HEK293 (cell line): ENCODE results near the gene SORCS3.

Experiments used
- CTCF ChIA-PET: fragments of 350-600 bp; formaldehyde crosslinking; extraction: SDS; loops from one replicate; lab custom pipeline; 2021; ENCODE audit warnings: antibody characterized with exemption; lab: Yijun Ruan, JAX
- POLR2A ChIA-PET: fragments of 300-600 bp; formaldehyde crosslinking; extraction: SDS; loops from one replicate; lab custom pipeline; 2020; ENCODE audit warnings: antibody characterized with exemption, inconsistent platforms; lab: Yijun Ruan, JAX
- H3K27ac ChIP-seq: fragments of 200-500 bp; sonication (Bioruptor generic); 2 replicates; pipeline ENCODE4 v1.5.1; 2014; ENCODE audit warnings: low read depth, low read length, control low read depth, inconsistent platforms; ENCODE audit errors: extremely low read depth
- H3K36me3 ChIP-seq, 2 experiments: fragments of 200-500 bp in 1 of 2; sonication (Bioruptor generic) in 1 of 2; 1 replicate in 1 of 2; 2 replicates in 1 of 2; pipeline ENCODE4 v1.5.1; 2014 to 2017; ENCODE audit warnings: inconsistent platforms in 2 of 2, low read length in 2 of 2; ENCODE audit not compliant: control insufficient read depth in 2 of 2, insufficient read depth in 1 of 2
- H3K4me1 ChIP-seq: fragments of 200-500 bp; sonication (Bioruptor generic); 2 replicates; pipeline ENCODE4 v1.5.1; 2014; ENCODE audit warnings: mild to moderate bottlenecking, low read length, inconsistent platforms; ENCODE audit not compliant: control insufficient read depth, insufficient read depth
- H3K4me3 ChIP-seq: 2 replicates; pipeline ENCODE4 v1.5.1; 2011; ENCODE audit warnings: low read depth, mild to moderate bottlenecking, control low read depth, low read length, moderate library complexity
- H3K9me3 ChIP-seq: fragments of 200-500 bp; sonication (Bioruptor generic); 2 replicates; pipeline ENCODE4 v1.5.1; 2014; ENCODE audit warnings: low read depth, low read length, inconsistent platforms; ENCODE audit not compliant: control insufficient read depth, insufficient read depth
- KLF9 ChIP-seq: fragments of 450-650 bp; formaldehyde crosslinking; IDR thresholded peaks from 2 replicates; pipeline ENCODE4 v1.5.1; 2016; ENCODE audit warnings: missing biosample characterization, missing genetic modification characterization, low read depth
- SP3 ChIP-seq: fragments of 450-650 bp; formaldehyde crosslinking; IDR thresholded peaks from 2 replicates; pipeline ENCODE4 v1.5.1; 2016; ENCODE audit warnings: missing biosample characterization, missing genetic modification characterization
- YY1 ChIP-seq: fragments of 450-650 bp; formaldehyde crosslinking; IDR thresholded peaks from 2 replicates; pipeline ENCODE4 v1.5.1; 2018; ENCODE audit warnings: missing biosample characterization, missing genetic modification characterization
- ZBTB17 ChIP-seq: fragments of 450-650 bp; formaldehyde crosslinking; IDR thresholded peaks from 2 replicates; pipeline ENCODE4 v1.5.1; 2016; ENCODE audit warnings: missing biosample characterization, missing genetic modification characterization
- ZBTB8A ChIP-seq: fragments of 450-650 bp; formaldehyde crosslinking; IDR thresholded peaks from 2 replicates; pipeline ENCODE4 v1.5.1; 2016; ENCODE audit warnings: missing biosample characterization, missing genetic modification characterization
- ZNF157 ChIP-seq: fragments of 450-650 bp; formaldehyde crosslinking; IDR thresholded peaks from 2 replicates; pipeline ENCODE4 v1.5.1; 2016; ENCODE audit warnings: missing biosample characterization, missing genetic modification characterization
- ZNF2 ChIP-seq: fragments of 450-650 bp; formaldehyde crosslinking; IDR thresholded peaks from 2 replicates; pipeline ENCODE4 v1.5.1; 2016; ENCODE audit warnings: missing biosample characterization, missing genetic modification characterization
- ZNF202 ChIP-seq: fragments of 450-650 bp; formaldehyde crosslinking; IDR thresholded peaks from 2 replicates; pipeline ENCODE4 v1.5.1; 2016; ENCODE audit warnings: missing biosample characterization, missing genetic modification characterization, borderline replicate concordance
- ZNF266 ChIP-seq: fragments of 450-650 bp; formaldehyde crosslinking; IDR thresholded peaks from 2 replicates; pipeline ENCODE4 v1.5.1; 2016; ENCODE audit warnings: missing biosample characterization, missing genetic modification characterization, low read depth
- ZNF311 ChIP-seq: fragments of 450-650 bp; formaldehyde crosslinking; IDR thresholded peaks from 2 replicates; pipeline ENCODE4 v1.5.1; 2017; ENCODE audit warnings: missing biosample characterization, missing genetic modification characterization, borderline replicate concordance
- ZNF341 ChIP-seq: fragments of 450-650 bp; formaldehyde crosslinking; IDR thresholded peaks from 2 replicates; pipeline ENCODE4; 2016; ENCODE audit warnings: low read depth, missing biosample characterization, missing genetic modification characterization
- ZNF391 ChIP-seq: fragments of 450-650 bp; formaldehyde crosslinking; IDR thresholded peaks from 2 replicates; pipeline ENCODE4 v1.5.1; 2016; ENCODE audit warnings: low read depth, missing biosample characterization, missing genetic modification characterization, borderline replicate concordance
- TF ChIP-seq, protein P1 (sequence below): fragments of 450-650 bp; formaldehyde crosslinking; IDR thresholded peaks from 2 replicates; pipeline ENCODE4 v1.5.1; 2016; ENCODE audit warnings: missing biosample characterization, missing genetic modification characterization
- TF ChIP-seq, protein P2 (sequence below): fragments of 450-650 bp; formaldehyde crosslinking; IDR thresholded peaks from 2 replicates; pipeline ENCODE4 v1.5.1; 2016; ENCODE audit warnings: missing biosample characterization, missing genetic modification characterization, low read depth
- TF ChIP-seq, protein P3 (sequence below): fragments of 450-650 bp; formaldehyde crosslinking; IDR thresholded peaks from 2 replicates; pipeline ENCODE4 v1.5.1; 2016; ENCODE audit warnings: missing biosample characterization, missing genetic modification characterization
- TF ChIP-seq, protein P4 (sequence below): fragments of 450-650 bp; formaldehyde crosslinking; IDR thresholded peaks from 2 replicates; pipeline ENCODE4 v1.5.1; 2016; ENCODE audit warnings: missing biosample characterization, missing genetic modification characterization

SORCS3 gene

DNA sequence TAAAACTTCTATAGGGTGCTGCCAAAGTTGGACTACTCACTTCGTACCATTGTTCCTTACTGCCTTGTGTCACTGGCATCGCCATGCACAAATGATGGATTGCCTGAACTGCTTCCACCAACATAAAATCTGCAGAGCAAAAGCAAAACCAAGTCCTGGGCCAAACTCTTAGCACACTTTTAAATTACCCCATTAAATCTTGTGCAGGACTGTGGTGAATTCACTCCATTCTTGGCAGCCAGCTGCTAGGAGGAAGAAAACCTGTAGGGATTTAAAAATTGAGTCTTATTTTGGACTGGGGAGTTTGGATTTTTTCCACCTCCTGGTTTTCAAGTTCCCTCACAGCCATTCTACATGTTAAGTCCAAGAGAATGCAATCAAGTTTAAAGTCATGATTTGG is 646.9 kb downstream of the SORCS3 start (continued):
- TF ChIP-seq, protein P1, sequence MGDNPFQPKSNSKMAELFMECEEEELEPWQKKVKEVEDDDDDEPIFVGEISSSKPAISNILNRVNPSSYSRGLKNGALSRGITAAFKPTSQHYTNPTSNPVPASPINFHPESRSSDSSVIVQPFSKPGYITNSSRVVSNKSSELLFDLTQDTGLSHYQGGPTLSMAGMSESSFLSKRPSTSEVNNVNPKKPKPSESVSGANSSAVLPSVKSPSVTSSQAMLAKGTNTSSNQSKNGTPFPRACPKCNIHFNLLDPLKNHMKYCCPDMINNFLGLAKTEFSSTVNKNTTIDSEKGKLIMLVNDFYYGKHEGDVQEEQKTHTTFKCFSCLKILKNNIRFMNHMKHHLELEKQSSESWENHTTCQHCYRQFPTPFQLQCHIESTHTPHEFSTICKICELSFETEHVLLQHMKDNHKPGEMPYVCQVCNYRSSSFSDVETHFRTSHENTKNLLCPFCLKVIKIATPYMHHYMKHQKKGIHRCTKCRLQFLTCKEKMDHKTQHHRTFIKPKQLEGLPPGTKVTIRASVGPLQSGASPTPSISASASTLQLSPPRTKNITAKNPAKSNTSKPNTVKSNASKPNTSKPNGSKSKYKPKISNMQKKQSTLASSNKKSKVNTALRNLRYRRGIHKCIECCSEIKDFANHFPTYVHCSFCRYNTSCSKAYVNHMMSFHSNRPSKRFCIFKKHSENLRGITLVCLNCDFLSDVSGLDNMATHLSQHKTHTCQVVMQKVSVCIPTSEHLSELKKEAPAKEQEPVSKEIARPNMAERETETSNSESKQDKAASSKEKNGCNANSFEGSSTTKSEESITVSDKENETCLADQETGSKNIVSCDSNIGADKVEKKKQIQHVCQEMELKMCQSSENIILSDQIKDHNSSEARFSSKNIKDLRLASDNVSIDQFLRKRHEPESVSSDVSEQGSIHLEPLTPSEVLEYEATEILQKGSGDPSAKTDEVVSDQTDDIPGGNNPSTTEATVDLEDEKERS (tag by site-specific recombination) = no peak
- TF ChIP-seq SP3 (tag by site-specific recombination) = no peak
- TF ChIP-seq, all 188 proteins: peak for 0

DNA sequence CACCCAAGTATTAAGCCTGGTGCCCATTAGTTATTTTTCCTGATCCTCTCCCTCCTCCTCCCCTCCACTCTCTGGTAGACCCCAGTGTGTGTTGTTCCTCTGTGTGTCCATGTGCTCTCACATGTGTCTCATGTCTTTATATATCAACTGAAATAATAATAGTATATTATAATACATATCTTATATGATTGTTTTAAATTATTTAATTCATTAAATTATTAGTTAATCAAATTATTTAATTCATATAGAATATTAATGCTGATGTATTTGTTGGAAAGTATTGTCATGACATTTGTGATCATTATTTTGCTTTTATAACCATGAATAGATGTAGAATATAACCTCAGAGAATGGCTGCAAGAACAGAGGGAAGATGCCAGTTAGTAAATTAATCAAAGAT is 647.5 kb downstream of the SORCS3 start:
- POLR2A ChIA-PET = no interaction called here
- no peaks in the 10 kb centered on the region for H3K4me1 ChIP-seq
- TF ChIP-seq ZNF311 (tag by site-specific recombination) (no peak), ZNF391 (tag by site-specific recombination) (no peak), ZNF341 (tag by site-specific recombination) (no peak), ZBTB8A (tag by site-specific recombination) (no peak), ZNF157 (tag by site-specific recombination) (no peak), ZNF2 (tag by site-specific recombination) (no peak), ZNF202 (tag by site-specific recombination) (no peak), YY1 (tag by site-specific recombination) (no peak), KLF9 (tag by site-specific recombination) (no peak), ZBTB17 (tag by site-specific recombination) (no peak), ZNF266 (tag by site-specific recombination) (no peak)
- TF ChIP-seq, protein P2, sequence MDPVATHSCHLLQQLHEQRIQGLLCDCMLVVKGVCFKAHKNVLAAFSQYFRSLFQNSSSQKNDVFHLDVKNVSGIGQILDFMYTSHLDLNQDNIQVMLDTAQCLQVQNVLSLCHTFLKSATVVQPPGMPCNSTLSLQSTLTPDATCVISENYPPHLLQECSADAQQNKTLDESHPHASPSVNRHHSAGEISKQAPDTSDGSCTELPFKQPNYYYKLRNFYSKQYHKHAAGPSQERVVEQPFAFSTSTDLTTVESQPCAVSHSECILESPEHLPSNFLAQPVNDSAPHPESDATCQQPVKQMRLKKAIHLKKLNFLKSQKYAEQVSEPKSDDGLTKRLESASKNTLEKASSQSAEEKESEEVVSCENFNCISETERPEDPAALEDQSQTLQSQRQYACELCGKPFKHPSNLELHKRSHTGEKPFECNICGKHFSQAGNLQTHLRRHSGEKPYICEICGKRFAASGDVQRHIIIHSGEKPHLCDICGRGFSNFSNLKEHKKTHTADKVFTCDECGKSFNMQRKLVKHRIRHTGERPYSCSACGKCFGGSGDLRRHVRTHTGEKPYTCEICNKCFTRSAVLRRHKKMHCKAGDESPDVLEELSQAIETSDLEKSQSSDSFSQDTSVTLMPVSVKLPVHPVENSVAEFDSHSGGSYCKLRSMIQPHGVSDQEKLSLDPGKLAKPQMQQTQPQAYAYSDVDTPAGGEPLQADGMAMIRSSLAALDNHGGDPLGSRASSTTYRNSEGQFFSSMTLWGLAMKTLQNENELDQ (tag by site-specific recombination) = no peak
- TF ChIP-seq, protein P3, sequence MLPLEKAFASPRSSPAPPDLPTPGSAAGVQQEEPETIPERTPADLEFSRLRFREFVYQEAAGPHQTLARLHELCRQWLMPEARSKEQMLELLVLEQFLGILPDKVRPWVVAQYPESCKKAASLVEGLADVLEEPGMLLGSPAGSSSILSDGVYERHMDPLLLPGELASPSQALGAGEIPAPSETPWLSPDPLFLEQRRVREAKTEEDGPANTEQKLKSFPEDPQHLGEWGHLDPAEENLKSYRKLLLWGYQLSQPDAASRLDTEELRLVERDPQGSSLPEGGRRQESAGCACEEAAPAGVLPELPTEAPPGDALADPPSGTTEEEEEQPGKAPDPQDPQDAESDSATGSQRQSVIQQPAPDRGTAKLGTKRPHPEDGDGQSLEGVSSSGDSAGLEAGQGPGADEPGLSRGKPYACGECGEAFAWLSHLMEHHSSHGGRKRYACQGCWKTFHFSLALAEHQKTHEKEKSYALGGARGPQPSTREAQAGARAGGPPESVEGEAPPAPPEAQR (tag by site-specific recombination) = no peak
- TF ChIP-seq, protein P4, sequence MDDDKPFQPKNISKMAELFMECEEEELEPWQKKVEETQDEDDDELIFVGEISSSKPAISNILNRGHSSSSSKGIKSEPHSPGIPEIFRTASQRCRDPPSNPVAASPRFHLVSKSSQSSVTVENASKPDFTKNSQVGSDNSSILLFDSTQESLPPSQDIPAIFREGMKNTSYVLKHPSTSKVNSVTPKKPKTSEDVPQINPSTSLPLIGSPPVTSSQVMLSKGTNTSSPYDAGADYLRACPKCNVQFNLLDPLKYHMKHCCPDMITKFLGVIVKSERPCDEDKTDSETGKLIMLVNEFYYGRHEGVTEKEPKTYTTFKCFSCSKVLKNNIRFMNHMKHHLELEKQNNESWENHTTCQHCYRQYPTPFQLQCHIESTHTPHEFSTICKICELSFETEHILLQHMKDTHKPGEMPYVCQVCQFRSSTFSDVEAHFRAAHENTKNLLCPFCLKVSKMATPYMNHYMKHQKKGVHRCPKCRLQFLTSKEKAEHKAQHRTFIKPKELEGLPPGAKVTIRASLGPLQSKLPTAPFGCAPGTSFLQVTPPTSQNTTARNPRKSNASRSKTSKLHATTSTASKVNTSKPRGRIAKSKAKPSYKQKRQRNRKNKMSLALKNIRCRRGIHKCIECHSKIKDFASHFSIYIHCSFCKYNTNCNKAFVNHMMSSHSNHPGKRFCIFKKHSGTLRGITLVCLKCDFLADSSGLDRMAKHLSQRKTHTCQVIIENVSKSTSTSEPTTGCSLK = no peak
- H3K9me3 ChIP-seq = no peaks in the 10 kb centered on the region
- H3K27ac ChIP-seq = no peak overlapping the region
- no peak overlapping the region for H3K4me3 ChIP-seq
- CTCF ChIA-PET = no interaction called here
- no peaks in the 10 kb centered on the region for H3K36me3 ChIP-seq
